Measurements from ENCODE around the gene CACNG7. TPM values are rescaled to one million over a fixed set of nuclear protein-coding genes. Genes with fewer than 3 reads are reported as not detected.

Gene CACNG7
- total RNA-seq, 1 donor from 2014 or later = not detected

GRCh38 chr19:53898636-53899341 is 10.3 kb upstream of the CACNG7 start:
- intact Hi-C loops (cut with DNase I) = no loop called here
- no peak for ATAC-seq
- no peak for DNase-seq (ENCODE audit: low spot score)

- DNase-seq (ENCODE audit: low spot score) = no peak
- ATAC-seq = no peak
- intact Hi-C loops (cut with DNase I) = no loop called here
Measured at GRCh38 chr19:53900191-53900860, 8.8 kb upstream of the CACNG7 start.

- DNase-seq (ENCODE audit: low spot score) (no peak), ATAC-seq (no peak)
- intact Hi-C loops (cut with DNase I) = no loop called here
Measured at GRCh38 chr19:53903055-53903680, 5.9 kb upstream of the CACNG7 start.

GRCh38 chr19:53904909-53905308 is 4.2 kb upstream of the CACNG7 start:
- ATAC-seq (no peak), DNase-seq (ENCODE audit: low spot score) (no peak)
- intact Hi-C loops (cut with DNase I) = no loop called here

DNA sequence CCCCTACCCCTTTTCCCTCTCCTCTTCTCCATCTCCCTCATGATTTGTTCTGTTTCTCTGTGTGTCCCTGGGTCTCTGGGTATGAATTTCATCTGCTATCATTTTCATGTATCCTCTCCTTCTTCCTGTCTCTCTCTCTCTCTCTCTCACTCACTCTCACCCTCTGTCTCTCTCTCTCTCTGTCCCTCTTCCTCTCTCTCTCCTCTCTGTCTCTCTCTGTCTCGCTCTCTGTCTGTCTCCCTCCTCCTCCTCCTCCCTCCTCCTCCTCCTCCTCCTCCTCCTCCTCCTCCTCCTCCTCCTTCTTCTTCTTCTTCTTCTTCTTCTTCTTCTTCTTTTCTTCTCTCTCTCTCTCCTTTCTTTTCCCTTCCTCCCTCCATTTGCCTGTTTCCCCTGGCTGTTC is 3.3 kb upstream of the CACNG7 start:
- ATAC-seq = no peak
- intact Hi-C loops (cut with DNase I) = no loop called here

DNA sequence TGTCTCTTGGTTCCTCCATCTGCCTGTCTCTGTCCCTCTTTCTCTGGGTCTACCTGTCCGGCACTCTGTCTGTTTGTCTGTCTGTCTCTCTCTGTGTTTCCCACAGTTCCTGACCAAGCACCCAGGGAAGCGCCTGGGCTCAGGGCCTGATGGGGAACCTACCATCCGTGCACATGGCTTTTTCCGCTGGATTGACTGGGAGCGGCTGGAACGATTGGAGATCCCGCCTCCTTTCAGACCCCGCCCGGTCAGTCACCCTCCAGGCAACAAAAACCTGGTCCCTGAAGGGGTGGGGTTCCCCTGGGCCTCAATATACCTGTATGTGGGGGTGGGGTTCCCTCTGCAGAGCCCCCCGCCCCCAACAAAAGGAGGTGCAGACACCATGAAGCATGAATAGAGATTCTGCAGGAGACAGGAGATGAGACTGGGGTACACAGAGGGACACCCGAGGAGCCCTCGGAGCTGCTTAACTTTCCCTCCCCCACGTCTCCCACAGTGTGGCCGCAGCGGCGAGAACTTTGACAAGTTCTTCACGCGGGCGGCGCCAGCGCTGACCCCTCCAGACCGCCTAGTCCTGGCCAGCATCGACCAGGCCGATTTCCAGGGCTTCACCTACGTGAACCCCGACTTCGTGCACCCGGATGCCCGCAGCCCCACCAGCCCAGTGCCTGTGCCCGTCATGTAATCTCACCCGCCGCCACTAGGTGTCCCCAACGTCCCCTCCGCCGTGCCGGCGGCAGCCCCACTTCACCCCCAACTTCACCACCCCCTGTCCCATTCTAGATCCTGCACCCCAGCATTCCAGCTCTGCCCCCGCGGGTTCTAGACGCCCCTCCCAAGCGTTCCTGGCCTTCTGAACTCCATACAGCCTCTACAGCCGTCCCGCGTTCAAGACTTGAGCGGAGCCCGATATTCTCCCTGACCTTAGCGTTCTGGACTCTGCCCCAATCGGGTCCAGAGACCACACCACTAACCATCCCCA is 2.6 kb upstream of the CACNG7 start:
- ATAC-seq = no peak
- peak; percentile 70 for DNase-seq (ENCODE audit: low spot score)
- intact Hi-C loops (cut with DNase I) = no loop called here

More for the DNA sequence above, 3.3 kb upstream of the CACNG7 start:
- DNase-seq (ENCODE audit: low spot score) = no peak

DNA sequence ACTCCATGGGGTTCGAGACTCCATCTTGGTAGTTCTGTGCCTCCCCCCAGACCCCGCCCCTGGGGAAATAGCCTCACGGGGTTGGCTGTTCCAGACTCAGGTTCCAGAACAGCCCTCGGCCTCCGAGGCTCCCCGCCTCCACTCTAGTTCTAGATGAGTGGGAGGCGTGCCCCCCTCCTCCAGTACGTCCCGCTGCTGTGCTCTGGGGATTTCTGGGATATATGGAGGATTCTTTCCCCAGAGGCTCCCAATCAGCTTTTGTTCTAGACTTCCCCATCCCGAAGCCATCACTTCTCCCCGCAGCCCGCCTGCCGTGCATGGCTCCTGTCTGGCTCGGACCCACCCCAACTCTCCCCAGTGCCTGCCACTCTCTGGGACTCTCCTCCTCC is 1.9 kb upstream of the CACNG7 start:
- DNase-seq (ENCODE audit: low spot score) (no peak), ATAC-seq (no peak)
- intact Hi-C loops (cut with DNase I) = no loop called here

- intact Hi-C loops (cut with DNase I) = no loop called here
- ATAC-seq (no peak), DNase-seq (ENCODE audit: low spot score) (no peak)
Measured at GRCh38 chr19:53907690-53908089, 1.4 kb upstream of the CACNG7 start.

DNA sequence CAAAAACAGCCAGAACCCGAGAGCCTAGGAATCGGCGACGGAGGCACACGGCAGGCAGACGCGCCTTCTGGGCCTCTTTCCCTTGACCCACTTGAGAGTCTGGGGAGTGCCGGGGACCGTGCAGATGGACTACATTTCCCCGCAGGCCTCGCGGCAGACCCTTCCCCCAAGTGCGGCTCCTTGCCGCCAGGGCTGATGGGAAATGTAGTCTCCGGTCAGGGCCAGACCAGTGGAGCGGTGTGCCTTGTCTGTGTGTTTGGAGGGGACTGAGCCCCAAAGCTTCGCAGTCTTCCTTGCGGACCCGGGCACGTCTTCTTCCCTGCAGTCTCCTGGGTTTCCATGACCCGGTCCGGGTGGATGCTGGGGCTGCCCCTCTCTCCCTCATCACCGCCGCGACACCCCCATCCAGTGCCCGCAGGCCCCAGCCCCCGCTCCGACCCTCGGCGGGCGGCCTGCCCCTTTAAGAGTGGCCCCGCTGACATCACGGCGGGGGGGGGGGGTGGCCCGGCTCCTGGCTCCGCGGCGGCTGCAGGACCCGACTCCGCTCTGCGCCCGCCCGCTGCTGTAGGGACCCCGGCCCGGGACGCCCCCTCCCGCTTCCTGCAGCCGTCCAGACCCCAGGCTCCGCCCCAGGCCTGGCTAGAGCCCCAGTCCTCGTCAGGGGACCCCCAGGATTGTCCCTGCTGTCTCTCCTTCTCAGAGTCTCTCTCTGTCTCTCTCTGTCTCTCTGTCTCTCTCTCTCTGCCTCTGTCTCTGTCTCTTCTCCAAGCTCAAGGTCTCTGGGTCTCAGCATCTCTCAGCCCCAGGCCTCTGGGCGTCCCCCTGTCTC is 758 bp upstream of the CACNG7 start:
- intact Hi-C loops (cut with DNase I) = no loop called here
- ATAC-seq = peak; percentile 81
- DNase-seq (ENCODE audit: low spot score) = no peak

GRCh38 chr19:53909471-53910169 is 542 bp downstream of the CACNG7 start:
- DNase-seq (ENCODE audit: low spot score) (no peak), ATAC-seq (no peak)
- intact Hi-C loops (cut with DNase I) = no loop called here

- intact Hi-C loops (cut with DNase I) = no loop called here
- no peak for DNase-seq (ENCODE audit: low spot score)
- no peak for ATAC-seq
Measured at GRCh38 chr19:53910170-53910518, 1.1 kb downstream of the CACNG7 start.

DNA sequence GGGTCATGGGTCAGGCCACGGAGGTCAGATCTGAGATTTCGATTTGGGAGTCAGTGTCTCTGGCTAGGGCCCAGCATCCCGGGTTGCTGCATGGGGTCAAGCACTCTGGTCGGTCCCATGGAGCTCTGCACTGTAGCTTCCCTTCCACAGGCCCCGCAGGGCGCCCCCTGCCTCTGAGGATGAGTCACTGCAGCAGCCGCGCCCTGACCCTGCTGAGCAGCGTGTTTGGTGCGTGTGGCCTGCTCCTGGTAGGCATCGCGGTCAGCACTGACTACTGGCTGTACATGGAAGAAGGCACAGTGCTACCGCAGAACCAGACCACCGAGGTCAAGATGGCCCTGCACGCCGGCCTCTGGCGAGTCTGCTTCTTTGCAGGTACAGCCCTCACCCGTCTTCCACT is 3.6 kb downstream of the CACNG7 start:
- intact Hi-C loops (cut with DNase I) = no loop called here
- no peak for DNase-seq (ENCODE audit: low spot score)
- ATAC-seq = no peak

DNA sequence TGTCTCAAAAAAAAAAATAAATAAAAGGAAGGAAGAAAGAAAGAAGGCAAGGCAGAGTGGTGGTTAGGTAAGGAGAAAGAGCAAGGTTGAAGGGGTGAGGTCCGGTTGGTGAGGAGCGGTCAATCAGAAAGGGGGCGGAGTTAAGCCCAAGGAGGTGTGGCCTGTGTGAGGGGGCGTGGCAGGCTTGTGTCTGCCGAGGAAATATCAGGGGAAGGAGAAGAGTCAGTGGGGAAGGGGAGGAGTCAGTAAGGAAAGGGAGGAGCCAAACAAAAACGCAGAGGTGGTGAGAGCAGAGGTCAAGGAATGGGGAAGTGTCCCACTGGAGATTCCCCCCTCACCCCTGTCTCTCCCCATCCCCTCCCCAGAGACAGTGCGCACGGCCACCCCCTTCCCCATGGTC is 5.9 kb downstream of the CACNG7 start:
- no peak for ATAC-seq
- intact Hi-C loops (cut with DNase I) = no loop called here
- no peak for DNase-seq (ENCODE audit: low spot score)

DNA sequence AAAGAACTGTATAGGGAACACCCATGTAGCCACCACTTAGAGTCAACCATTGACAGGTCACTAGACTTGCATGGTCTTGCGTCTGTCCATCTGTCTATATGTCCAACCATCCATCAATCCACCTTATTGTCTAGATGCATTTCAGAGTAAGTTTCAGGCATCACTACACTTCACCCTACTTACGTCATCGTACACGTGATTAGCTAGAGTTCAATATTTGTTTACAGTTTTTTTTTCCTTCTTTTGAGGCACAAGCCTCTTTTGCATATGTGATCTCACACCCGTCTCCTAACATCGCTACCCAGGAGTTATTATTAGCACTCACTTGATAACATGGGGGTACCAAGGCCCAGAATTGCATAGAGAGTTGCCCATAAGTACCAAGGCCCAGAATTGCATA is 6.9 kb downstream of the CACNG7 start:
- DNase-seq (ENCODE audit: low spot score) (no peak), ATAC-seq (no peak)
- intact Hi-C loops (cut with DNase I) = no loop called here

- intact Hi-C loops (cut with DNase I) = no loop called here
- DNase-seq (ENCODE audit: low spot score) (no peak), ATAC-seq (no peak)
Measured at GRCh38 chr19:53917356-53917755, 8.3 kb downstream of the CACNG7 start.

- intact Hi-C loops (cut with DNase I) = no loop called here
- DNase-seq (ENCODE audit: low spot score) (no peak), ATAC-seq (no peak)
Measured at GRCh38 chr19:53927739-53928138, 18.7 kb downstream of the CACNG7 start.

DNA sequence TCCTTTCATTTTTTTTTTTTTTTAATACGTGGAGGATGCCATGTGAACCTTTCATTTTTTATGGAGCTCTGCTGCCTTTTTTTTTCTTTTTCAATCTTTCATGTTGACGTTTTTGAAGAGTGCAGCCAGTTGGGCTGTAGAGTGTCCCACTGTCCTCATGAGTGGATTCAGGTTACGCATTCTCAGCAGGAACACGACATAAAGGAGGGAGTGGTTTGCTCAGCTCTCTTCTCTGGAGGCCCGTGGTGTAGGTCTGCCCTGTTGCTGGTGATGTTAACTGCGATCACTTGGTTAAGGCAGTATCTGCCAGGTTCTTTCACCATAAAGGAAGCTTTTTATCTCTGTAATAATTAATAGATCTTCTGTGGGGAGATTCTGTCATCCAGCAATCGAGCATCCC is 27.0 kb downstream of the CACNG7 start:
- intact Hi-C loops (cut with DNase I) = no loop called here
- DNase-seq (ENCODE audit: low spot score) = no peak
- ATAC-seq = no peak

Data from sciatic nerve (tissue), 2 donors.